Mammary epithelial cell (primary cell): ENCODE measurements around the gene IBTK.
A peak's percentile ranks its signal among the peaks of the same experiment; 100 is the strongest.

ENCODE experiments used
- CTCF ChIP-seq, 2 donors: IDR thresholded peaks in 1 of 2; conservative IDR thresholded peaks in 1 of 2; 2 replicates each; pipeline ENCODE4 v1.5.1; 2011 to 2012; ENCODE audit warnings: inconsistent platforms in 2 of 2, low read length in 2 of 2, mild to moderate bottlenecking in 2 of 2, control low read depth in 1 of 2, low read depth in 1 of 2; ENCODE audit not compliant: insufficient read depth in 1 of 2; ENCODE audit errors: extremely low read depth in 1 of 2
- EZH2 ChIP-seq: IDR thresholded peaks from 2 replicates; pipeline ENCODE4 v1.6.1; 2012; ENCODE audit warnings: low read length, inconsistent platforms, borderline replicate concordance

GRCh38 chr6:82247505-82248272, at the start of gene IBTK:
- peak in 1 of 2 donors; percentile 1 for TF ChIP-seq CTCF (conservative IDR thresholded peaks at IDR 0.05 in 1 of 2, IDR thresholded peaks at IDR 0.05 in 1 of 2; ENCODE audit: extremely low read depth in 1 of 2, insufficient read depth in 1 of 2, low read depth in 1 of 2, low read length in 2 of 2)
- no peak for TF ChIP-seq EZH2
